A549 (cell line): Measurements from ENCODE around the gene MISFA. TPM values are rescaled to one million over a fixed set of nuclear protein-coding genes. Genes with fewer than 3 reads are reported as not detected.

Experiments
- ATAC-seq, 2 experiments: fragments of 200-7000 bp in 1 of 2; fragments of >200 bp in 1 of 2; cut with Nextera tagmentation in 1 of 2; cut with Tn5 transposase in 1 of 2; 3 replicates each; pipeline versions ENCODE4 v1.8.0 to v1.9.1; 2018 to 2020; ENCODE audit warnings: mild to moderate bottlenecking in 1 of 2, moderate library complexity in 1 of 2
- CTCF ChIA-PET: fragments of 300-600 bp; sonication (Branson Sonifier 250); formaldehyde crosslinking; extraction: SDS; loops from one replicate; lab custom pipeline; 2021; ENCODE audit warnings: antibody characterized with exemption, inconsistent platforms; lab: Yijun Ruan, JAX
- POLR2A ChIA-PET: fragments of 350-600 bp; formaldehyde crosslinking; extraction: SDS; loops from one replicate; lab custom pipeline; 2021; ENCODE audit warnings: antibody characterized with exemption, inconsistent platforms; lab: Yijun Ruan, JAX
- DNase-seq, 2 experiments: peaks; one replicate each; pipeline versions ENCODE4 v3.0.0 to v3.0.0-alpha.2; 2011 to 2016; ENCODE audit warnings: low read depth in 1 of 2, low spot score in 1 of 2
- FAIRE-seq: peaks from 2 replicates; lab custom pipeline; 2011; peaks lifted over from hg19 to GRCh38; lab: Jason Lieb, UNC
- H3K27ac ChIP-seq, 2 experiments: fragments of >200 bp; sonication (Bioruptor Twin); formaldehyde crosslinking; 3 replicates each; pipeline ENCODE4 v1.5.1; 2016 to 2017
- H3K4me1 ChIP-seq: fragments of >200 bp; sonication (Bioruptor Twin); formaldehyde crosslinking; 3 replicates; pipeline ENCODE4 v1.6.1; 2016
- H3K4me2 ChIP-seq: fragments of >200 bp; sonication (Bioruptor Twin); formaldehyde crosslinking; 3 replicates; pipeline ENCODE4 v1.6.1; 2016
- H3K4me3 ChIP-seq: fragments of >200 bp; sonication (Bioruptor Twin); formaldehyde crosslinking; 3 replicates; pipeline ENCODE4 v1.5.1; 2016
- H3K9me3 ChIP-seq: fragments of >200 bp; sonication (Bioruptor Twin); formaldehyde crosslinking; 3 replicates; pipeline ENCODE4 v1.6.1; 2016
- CBX2 ChIP-seq: fragments of 200-600 bp; sonication (generic); IDR thresholded peaks from 2 replicates; pipeline ENCODE4 v1.6.1; 2016; ENCODE audit warnings: low read depth, mild to moderate bottlenecking, borderline replicate concordance
- CHD2 ChIP-seq: fragments of 150-350 bp; IDR thresholded peaks from 2 replicates; pipeline ENCODE4 v1.6.1; 2014; ENCODE audit warnings: low read length; ENCODE audit not compliant: partially characterized antibody
- CHD4 ChIP-seq: fragments of 200-600 bp; sonication (generic); IDR thresholded peaks from 2 replicates; pipeline ENCODE4 v1.6.1; 2016; ENCODE audit warnings: antibody characterized with exemption, mild to moderate bottlenecking, borderline replicate concordance
- EHMT2 ChIP-seq: fragments of 200-600 bp; sonication (generic); IDR thresholded peaks from 2 replicates; pipeline ENCODE4 v1.6.1; 2016; ENCODE audit warnings: antibody characterized with exemption, low read depth, mild to moderate bottlenecking, moderate library complexity
- GATA3 ChIP-seq: IDR thresholded peaks from 2 replicates; pipeline ENCODE4 v1.6.1; 2012; ENCODE audit warnings: borderline replicate concordance
- HEYL ChIP-seq: fragments of 250-450 bp; sonication (Bioruptor Pico); IDR thresholded peaks from 2 replicates; pipeline ENCODE4 v1.8.0; 2021; ENCODE audit warnings: mild to moderate bottlenecking, moderate library complexity
- HOXB13 ChIP-seq: fragments of 250-450 bp; sonication (Bioruptor Pico); IDR thresholded peaks from 2 replicates; pipeline ENCODE4 v1.5.0; 2020; ENCODE audit warnings: low read depth, mild to moderate bottlenecking, moderate library complexity
- HOXB5 ChIP-seq: fragments of 250-450 bp; sonication (Bioruptor Pico); IDR thresholded peaks from 2 replicates; pipeline ENCODE4 v1.5.0; 2020; ENCODE audit warnings: mild to moderate bottlenecking, moderate library complexity
- KDM1A ChIP-seq: fragments of 200-600 bp; sonication (generic); IDR thresholded peaks from 2 replicates; pipeline ENCODE4 v1.6.1; 2016; ENCODE audit warnings: low read depth, mild to moderate bottlenecking
- KDM5A ChIP-seq: fragments of 200-600 bp; sonication (generic); IDR thresholded peaks from 2 replicates; pipeline ENCODE4 v1.6.1; 2016; ENCODE audit warnings: antibody characterized with exemption, mild to moderate bottlenecking
- MYC ChIP-seq: IDR thresholded peaks from 2 replicates; pipeline ENCODE4 v1.6.1; 2012; ENCODE audit warnings: mild to moderate bottlenecking, inconsistent platforms, low read length, improper control_type of control experiment, borderline replicate concordance
- NPAS2 ChIP-seq: fragments of 250-450 bp; sonication (Bioruptor Pico); IDR thresholded peaks from 2 replicates; pipeline ENCODE4 v1.8.0; 2022; ENCODE audit warnings: mild to moderate bottlenecking, moderate library complexity, borderline replicate concordance
- PHF8 ChIP-seq: fragments of 200-600 bp; sonication (generic); IDR thresholded peaks from 2 replicates; pipeline ENCODE4 v1.6.1; 2016; ENCODE audit warnings: low read depth, mild to moderate bottlenecking, antibody characterized with exemption, moderate library complexity, borderline replicate concordance
- RARB ChIP-seq: fragments of 250-450 bp; sonication (Bioruptor Pico); IDR thresholded peaks from 2 replicates; pipeline ENCODE4 v1.8.0; 2021; ENCODE audit warnings: mild to moderate bottlenecking, moderate library complexity
- RCOR1 ChIP-seq: fragments of 150-350 bp; IDR thresholded peaks from 2 replicates; pipeline ENCODE4 v1.6.1; 2014; ENCODE audit warnings: antibody characterized with exemption, low read length, low read depth
- RNF2 ChIP-seq: fragments of 200-600 bp; sonication (generic); IDR thresholded peaks from 2 replicates; pipeline ENCODE4 v1.6.1; 2016; ENCODE audit warnings: low read depth, mild to moderate bottlenecking, antibody characterized with exemption, moderate library complexity, borderline replicate concordance
- SREBF2 ChIP-seq: fragments of 450-650 bp; IDR thresholded peaks from 2 replicates; pipeline ENCODE4 v1.6.1; 2014; ENCODE audit warnings: mild to moderate bottlenecking, moderate library complexity
- ZFP36 ChIP-seq: fragments of 450-650 bp; IDR thresholded peaks from 2 replicates; pipeline ENCODE4 v1.6.1; 2014; ENCODE audit warnings: borderline replicate concordance; ENCODE audit not compliant: partially characterized antibody
- ZNF302 ChIP-seq: fragments of 250-450 bp; sonication (Bioruptor Pico); IDR thresholded peaks from 2 replicates; pipeline ENCODE4 v1.9.0; 2021; ENCODE audit warnings: inconsistent platforms, mild to moderate bottlenecking, moderate library complexity
- WGBS: methylation state at CpG from one replicate; pipeline ENCODE4 v1.1.6; 2017; ENCODE audit errors: missing lambda C conversion rate; 5-methylcytosine and 5-hydroxymethylcytosine counted together
- polyA plus RNA-seq, 4 experiments: library from polyadenylated mRNA; depleted of rRNA in 3 of 4; stranded (reverse); fragments of >200 nt; fragmentation: RNase III in 1 of 4; extraction: RNeasy Plus Mini Kit Qiagen cat#74134 plus additional on column Dnase treatment in 1 of 4; gene quantifications; 2 replicates in 3 of 4; 3 replicates in 1 of 4; pipeline ENCODE4 v1.2.3, GENCODE V29; 2011 to 2017
- TF ChIP-seq, protein P1 (sequence below): fragments of >200 bp; sonication (Bioruptor Twin); formaldehyde crosslinking; IDR thresholded peaks from 3 replicates; pipeline ENCODE4 v1.5.1; 2016
- TF ChIP-seq, protein P2 (sequence below): fragments of 250-450 bp; sonication (Bioruptor Pico); IDR thresholded peaks from 2 replicates; pipeline ENCODE4 v1.5.0; 2021; ENCODE audit warnings: mild to moderate bottlenecking, moderate library complexity, borderline replicate concordance
- TF ChIP-seq, protein P3 (sequence below): fragments of >200 bp; sonication (Bioruptor Twin); formaldehyde crosslinking; IDR thresholded peaks from 2 replicates; pipeline ENCODE4 v1.6.1; 2016
- TF ChIP-seq, protein P4 (sequence below): IDR thresholded peaks from 2 replicates; pipeline ENCODE4 v1.6.1; 2012; ENCODE audit warnings: low read depth, borderline replicate concordance
- TF ChIP-seq, protein P5 (sequence below): fragments of 150-350 bp; IDR thresholded peaks from 2 replicates; pipeline ENCODE4 v1.6.1; 2014; ENCODE audit warnings: low read depth, mild to moderate bottlenecking, low read length

The MISFA gene
- polyA plus RNA-seq, 2 of the 4 experiments (the other 2 are of a cell fraction): 1.7 to 6.3 TPM

DNA sequence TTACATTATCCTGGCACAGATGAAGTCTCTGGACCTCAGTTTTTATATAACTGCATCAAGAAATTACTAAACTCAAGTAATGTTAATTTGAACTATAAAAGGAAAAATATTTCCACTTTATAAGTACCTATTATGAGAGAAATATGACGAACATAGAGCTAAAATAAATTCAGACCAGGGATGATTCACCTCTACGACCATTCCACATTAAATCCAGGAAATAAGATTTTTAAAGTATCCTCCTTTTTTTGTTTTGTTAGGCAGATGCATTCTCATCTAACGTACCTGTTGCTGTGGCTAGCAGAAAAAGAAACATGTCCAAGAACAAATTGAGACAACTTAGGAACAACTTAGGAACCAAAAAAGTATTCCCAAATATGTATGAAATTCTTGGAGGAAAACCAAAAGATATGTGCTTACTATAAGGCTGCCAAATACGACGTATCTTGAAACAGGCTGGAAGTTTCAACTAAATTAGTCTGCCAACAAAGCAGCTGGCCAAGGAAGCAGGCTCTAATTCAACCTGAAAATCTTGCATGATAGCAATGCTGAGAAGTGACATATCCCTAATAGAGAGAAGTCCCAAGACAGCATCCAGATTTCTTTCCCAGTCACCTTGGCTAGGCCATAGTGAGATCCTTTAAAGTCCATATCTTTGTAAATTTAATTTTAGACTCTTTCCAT, 18.9 kb downstream of the MISFA start (continued):
- TF ChIP-seq PHF8 (no peak), HOXB13 (CRISPR knock-in tag) (no peak), KDM5A (no peak), MYC (no peak), KDM1A (no peak), NPAS2 (no peak)

DNA sequence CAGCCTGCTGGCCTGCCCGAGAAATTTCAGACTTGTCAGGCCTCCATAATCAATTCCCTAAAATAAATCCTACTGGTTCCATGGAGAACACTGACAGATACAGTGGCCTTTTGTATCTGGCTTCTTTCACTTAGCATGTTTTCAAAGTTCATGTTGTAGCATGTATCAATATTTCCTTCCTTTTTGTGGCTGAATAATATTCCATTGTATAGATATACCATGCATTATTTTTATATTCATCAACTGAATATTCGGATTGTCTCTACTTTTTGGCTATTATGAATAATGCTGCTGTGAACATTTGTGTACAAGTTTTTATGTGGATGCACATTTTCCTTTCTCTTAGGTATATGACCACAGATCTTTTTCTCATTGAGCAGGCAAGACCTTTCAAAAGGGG, 24.1 kb downstream of the MISFA start:
- Histone ChIP-seq H3K9me3 (no peaks in the 10 kb centered on the region), H3K27ac (no peak overlapping the region), H3K4me1 (no peaks in the 10 kb centered on the region), H3K4me2 (no peak overlapping the region), H3K4me3 (no peak overlapping the region)
- ChIA-PET CTCF (interaction anchor here (0.6 to 1.2 kb wide), 3 partner anchors 10 to 411 kb away, joined by 3 read pairs; partner anchors contain the start of gene SPTY2D1), POLR2A (interaction anchor here (1.4 kb wide), 1 partner anchor 10 kb away, joined by 6 read pairs; the partner anchor contains the start of gene SPTY2D1)
- no peak for FAIRE-seq
- ATAC-seq: no peak
- TF ChIP-seq GATA3 (no peak), HEYL (CRISPR knock-in tag) (no peak), SREBF2 (no peak), CHD4 (no peak), RCOR1 (no peak), KDM5A (no peak), CBX2 (no peak), RNF2 (no peak), ZFP36 (no peak)
- TF ChIP-seq, protein P1, sequence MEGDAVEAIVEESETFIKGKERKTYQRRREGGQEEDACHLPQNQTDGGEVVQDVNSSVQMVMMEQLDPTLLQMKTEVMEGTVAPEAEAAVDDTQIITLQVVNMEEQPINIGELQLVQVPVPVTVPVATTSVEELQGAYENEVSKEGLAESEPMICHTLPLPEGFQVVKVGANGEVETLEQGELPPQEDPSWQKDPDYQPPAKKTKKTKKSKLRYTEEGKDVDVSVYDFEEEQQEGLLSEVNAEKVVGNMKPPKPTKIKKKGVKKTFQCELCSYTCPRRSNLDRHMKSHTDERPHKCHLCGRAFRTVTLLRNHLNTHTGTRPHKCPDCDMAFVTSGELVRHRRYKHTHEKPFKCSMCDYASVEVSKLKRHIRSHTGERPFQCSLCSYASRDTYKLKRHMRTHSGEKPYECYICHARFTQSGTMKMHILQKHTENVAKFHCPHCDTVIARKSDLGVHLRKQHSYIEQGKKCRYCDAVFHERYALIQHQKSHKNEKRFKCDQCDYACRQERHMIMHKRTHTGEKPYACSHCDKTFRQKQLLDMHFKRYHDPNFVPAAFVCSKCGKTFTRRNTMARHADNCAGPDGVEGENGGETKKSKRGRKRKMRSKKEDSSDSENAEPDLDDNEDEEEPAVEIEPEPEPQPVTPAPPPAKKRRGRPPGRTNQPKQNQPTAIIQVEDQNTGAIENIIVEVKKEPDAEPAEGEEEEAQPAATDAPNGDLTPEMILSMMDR: no peak
- TF ChIP-seq, protein P2, sequence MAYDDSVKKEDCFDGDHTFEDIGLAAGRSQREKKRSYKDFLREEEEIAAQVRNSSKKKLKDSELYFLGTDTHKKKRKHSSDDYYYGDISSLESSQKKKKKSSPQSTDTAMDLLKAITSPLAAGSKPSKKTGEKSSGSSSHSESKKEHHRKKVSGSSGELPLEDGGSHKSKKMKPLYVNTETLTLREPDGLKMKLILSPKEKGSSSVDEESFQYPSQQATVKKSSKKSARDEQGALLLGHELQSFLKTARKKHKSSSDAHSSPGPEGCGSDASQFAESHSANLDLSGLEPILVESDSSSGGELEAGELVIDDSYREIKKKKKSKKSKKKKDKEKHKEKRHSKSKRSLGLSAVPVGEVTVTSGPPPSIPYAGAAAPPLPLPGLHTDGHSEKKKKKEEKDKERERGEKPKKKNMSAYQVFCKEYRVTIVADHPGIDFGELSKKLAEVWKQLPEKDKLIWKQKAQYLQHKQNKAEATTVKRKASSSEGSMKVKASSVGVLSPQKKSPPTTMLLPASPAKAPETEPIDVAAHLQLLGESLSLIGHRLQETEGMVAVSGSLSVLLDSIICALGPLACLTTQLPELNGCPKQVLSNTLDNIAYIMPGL (CRISPR knock-in tag): no peak
- 89% methylated on average over 2 of the region's 2 CpGs for WGBS
- no peak for DNase-seq

DNA sequence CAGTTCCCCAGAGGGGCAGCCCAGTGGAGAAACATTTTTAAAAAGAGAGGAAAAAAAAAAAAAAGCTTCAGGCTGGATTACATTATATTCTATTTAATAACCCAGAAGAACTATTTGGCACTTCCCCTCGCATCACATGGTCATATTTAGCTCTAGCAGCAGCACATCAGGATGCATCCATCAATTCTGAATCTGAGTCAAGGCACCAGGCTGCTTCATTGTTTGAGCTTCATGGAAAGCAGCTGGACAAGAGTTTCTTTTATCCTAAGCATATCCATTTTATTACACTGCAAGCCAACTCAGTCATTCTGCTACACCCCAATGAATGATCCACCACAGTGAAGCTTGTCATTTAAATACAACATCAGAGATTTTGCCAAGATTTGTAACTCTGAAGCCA, 24.6 kb downstream of the MISFA start:
- FAIRE-seq (no peak), ATAC-seq (no peak), DNase-seq (no peak)
- Histone ChIP-seq H3K4me1 (no peaks in the 10 kb centered on the region), H3K4me2 (no peak overlapping the region), H3K27ac (no peak overlapping the region), H3K4me3 (no peak overlapping the region), H3K9me3 (no peaks in the 10 kb centered on the region)
- ChIA-PET POLR2A (interaction anchor here (1.4 kb wide), 1 partner anchor 10 kb away, joined by 6 read pairs; the partner anchor contains the start of gene SPTY2D1), CTCF (interaction anchor here (0.6 to 1.2 kb wide), 2 partner anchors 10 to 411 kb away, joined by 3 read pairs; partner anchors contain the start of gene SPTY2D1)
- TF ChIP-seq GATA3 (no peak), KDM5A (no peak), ZNF302 (CRISPR knock-in tag) (no peak), KDM1A (no peak), HOXB5 (CRISPR knock-in tag) (no peak), HOXB13 (CRISPR knock-in tag) (no peak), RARB (CRISPR knock-in tag) (no peak), EHMT2 (no peak), CHD2 (no peak)
- TF ChIP-seq, protein P3, sequence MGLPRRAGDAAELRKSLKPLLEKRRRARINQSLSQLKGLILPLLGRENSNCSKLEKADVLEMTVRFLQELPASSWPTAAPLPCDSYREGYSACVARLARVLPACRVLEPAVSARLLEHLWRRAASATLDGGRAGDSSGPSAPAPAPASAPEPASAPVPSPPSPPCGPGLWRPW: no peak
- TF ChIP-seq, protein P4, sequence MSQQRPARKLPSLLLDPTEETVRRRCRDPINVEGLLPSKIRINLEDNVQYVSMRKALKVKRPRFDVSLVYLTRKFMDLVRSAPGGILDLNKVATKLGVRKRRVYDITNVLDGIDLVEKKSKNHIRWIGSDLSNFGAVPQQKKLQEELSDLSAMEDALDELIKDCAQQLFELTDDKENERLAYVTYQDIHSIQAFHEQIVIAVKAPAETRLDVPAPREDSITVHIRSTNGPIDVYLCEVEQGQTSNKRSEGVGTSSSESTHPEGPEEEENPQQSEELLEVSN: no peak
- TF ChIP-seq, protein P5, sequence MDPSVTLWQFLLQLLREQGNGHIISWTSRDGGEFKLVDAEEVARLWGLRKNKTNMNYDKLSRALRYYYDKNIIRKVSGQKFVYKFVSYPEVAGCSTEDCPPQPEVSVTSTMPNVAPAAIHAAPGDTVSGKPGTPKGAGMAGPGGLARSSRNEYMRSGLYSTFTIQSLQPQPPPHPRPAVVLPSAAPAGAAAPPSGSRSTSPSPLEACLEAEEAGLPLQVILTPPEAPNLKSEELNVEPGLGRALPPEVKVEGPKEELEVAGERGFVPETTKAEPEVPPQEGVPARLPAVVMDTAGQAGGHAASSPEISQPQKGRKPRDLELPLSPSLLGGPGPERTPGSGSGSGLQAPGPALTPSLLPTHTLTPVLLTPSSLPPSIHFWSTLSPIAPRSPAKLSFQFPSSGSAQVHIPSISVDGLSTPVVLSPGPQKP: no peak
- TF ChIP-seq, protein P2 (CRISPR knock-in tag): no peak
- 98% methylated on average over 1 of the region's 1 CpG for WGBS
